GM12801 (cell line): ENCODE results near the gene LRRC26.

Experiments used
- CTCF ChIP-seq: IDR thresholded peaks from one replicate; pipeline ENCODE4 v1.5.1; 2011; ENCODE audit warnings: control low read depth; ENCODE audit not compliant: insufficient read length; ENCODE audit errors: extremely low read depth

LRRC26 gene

GRCh38 chr9:137167277-137167746 is 2.5 kb downstream of the LRRC26 start:
- no peak for TF ChIP-seq CTCF

- no peak for TF ChIP-seq CTCF
These were observed 3.2 kb downstream of the LRRC26 start for GRCh38 chr9:137166380-137167229.

GRCh38 chr9:137165250-137165836 is 4.5 kb downstream of the LRRC26 start:
- no peak for TF ChIP-seq CTCF

GRCh38 chr9:137164370-137165249 is 5.2 kb downstream of the LRRC26 start:
- TF ChIP-seq CTCF = no peak

- TF ChIP-seq CTCF = no peak
These were observed 6.0 kb downstream of the LRRC26 start for GRCh38 chr9:137163805-137164204.

GRCh38 chr9:137163365-137163715 is 6.5 kb downstream of the LRRC26 start:
- no peak for TF ChIP-seq CTCF
